Breast epithelium (tissue), 3 donors: ENCODE data around the gene ALDH1A1.

Experiments
- CTCF ChIP-seq, 3 donors: fragments of 450-650 bp; IDR thresholded peaks; one replicate each; pipeline ENCODE4 v1.5.1; 2016 to 2017; ENCODE audit warnings: antibody characterized with exemption in 3 of 3, mild to moderate bottlenecking in 3 of 3, moderate library complexity in 3 of 3
- POLR2A ChIP-seq: fragments of 450-650 bp; IDR thresholded peaks from one replicate; pipeline ENCODE4 v1.6.1; 2016; ENCODE audit warnings: antibody characterized with exemption, mild to moderate bottlenecking, moderate library complexity
- POLR2AphosphoS5 ChIP-seq, 3 donors: sonication (generic); formaldehyde crosslinking; IDR thresholded peaks; one replicate each; pipeline ENCODE4 v1.6.1; 2017; ENCODE audit warnings: antibody characterized with exemption in 3 of 3

GRCh38 chr9:72931437-72931836, 21.4 kb downstream of the ALDH1A1 start:
- TF ChIP-seq CTCF (IDR thresholded peaks at IDR 0.05): no peak
- no peak for TF ChIP-seq POLR2A
- TF ChIP-seq POLR2AphosphoS5 (IDR thresholded peaks at IDR 0.05): no peak
